Cortex of kidney (tissue), 1 donor: Measurements from ENCODE around the gene FARS2.

Source experiments
- DNase-seq: peaks from one replicate; lab custom pipeline; 2025; lab: John Stamatoyannopoulos, UW

The FARS2 gene

GRCh38 chr6:5466281-5467136, 205.2 kb downstream of the FARS2 start:
- no peak for DNase-seq

GRCh38 chr6:5468586-5468985, 207.3 kb downstream of the FARS2 start:
- no peak for DNase-seq

- no peak for DNase-seq
Measured at GRCh38 chr6:5469101-5469846, 208.0 kb downstream of the FARS2 start.

- no peak for DNase-seq
Measured at GRCh38 chr6:5471044-5471443, 209.7 kb downstream of the FARS2 start.

- DNase-seq, result no peak
Measured at GRCh38 chr6:5471637-5472398, 210.5 kb downstream of the FARS2 start.

- DNase-seq, result no peak
Measured at GRCh38 chr6:5472571-5472970, 211.3 kb downstream of the FARS2 start.

GRCh38 chr6:5475779-5476178, 214.5 kb downstream of the FARS2 start:
- DNase-seq, result no peak

GRCh38 chr6:5478380-5478779, 217.1 kb downstream of the FARS2 start:
- no peak for DNase-seq

- no peak for DNase-seq
Measured at GRCh38 chr6:5481033-5481432, 219.7 kb downstream of the FARS2 start.

GRCh38 chr6:5481750-5482149, 220.4 kb downstream of the FARS2 start:
- DNase-seq, result no peak

- DNase-seq, result no peak
Measured at GRCh38 chr6:5482619-5483018, 221.3 kb downstream of the FARS2 start.

GRCh38 chr6:5484692-5485091, 223.4 kb downstream of the FARS2 start:
- no peak for DNase-seq

GRCh38 chr6:5486214-5486613, 224.9 kb downstream of the FARS2 start:
- no peak for DNase-seq

GRCh38 chr6:5490501-5491069, 229.3 kb downstream of the FARS2 start:
- no peak for DNase-seq

GRCh38 chr6:5492356-5492755, 231.0 kb downstream of the FARS2 start:
- DNase-seq, result no peak

- DNase-seq, result no peak
Measured at GRCh38 chr6:5493806-5494205, 232.5 kb downstream of the FARS2 start.

- no peak for DNase-seq
Measured at GRCh38 chr6:5497896-5498578, 236.7 kb downstream of the FARS2 start.

GRCh38 chr6:5498579-5498899, 237.2 kb downstream of the FARS2 start:
- no peak for DNase-seq

GRCh38 chr6:5499644-5500306, 238.5 kb downstream of the FARS2 start:
- DNase-seq, result no peak

- no peak for DNase-seq
Measured at GRCh38 chr6:5501837-5502236, 240.5 kb downstream of the FARS2 start.

- DNase-seq, result no peak
Measured at GRCh38 chr6:5504078-5504477, 242.8 kb downstream of the FARS2 start.
